Measurements from ENCODE around the gene WNT9B.

The WNT9B gene

GRCh38 chr17:46886310-46886663 lies 34.9 kb downstream of the WNT9B start:
- no peak for TF ChIP-seq CTCF (IDR thresholded peaks at IDR 0.05; ENCODE audit: insufficient read depth, low read depth, low read length, missing control alignments)
- H3K4me3 ChIP-seq (ENCODE audit: low read length): no peak overlapping the region
- no peak for DNase-seq (ENCODE audit: low read depth)

DNA sequence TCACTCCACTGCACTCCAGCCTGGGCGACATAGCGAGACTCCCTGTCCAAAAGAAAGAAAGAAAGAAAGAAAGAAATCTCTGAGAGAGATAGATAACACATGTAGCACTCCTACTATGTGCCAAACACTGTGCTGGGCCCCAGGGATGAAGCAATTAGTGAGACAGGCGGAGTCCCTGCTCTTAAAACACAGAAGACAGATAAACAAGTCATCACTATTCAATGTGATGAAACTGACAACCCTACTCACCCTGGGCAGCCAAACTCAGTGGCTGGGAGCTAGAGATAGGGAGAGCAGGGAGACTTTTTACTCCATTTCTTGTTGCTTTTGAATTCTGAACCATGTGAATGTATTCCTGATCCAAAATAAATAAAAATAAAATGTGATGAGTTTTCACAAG lies 36.3 kb downstream of the WNT9B start:
- no peak for DNase-seq (ENCODE audit: low read depth)
- no peak for TF ChIP-seq CTCF (IDR thresholded peaks at IDR 0.05; ENCODE audit: insufficient read depth, low read depth, low read length, missing control alignments)
- no peak overlapping the region for H3K4me3 ChIP-seq (ENCODE audit: low read length)

- no peak overlapping the region for H3K4me3 ChIP-seq (ENCODE audit: low read length)
- no peak for TF ChIP-seq CTCF (IDR thresholded peaks at IDR 0.05; ENCODE audit: insufficient read depth, low read depth, low read length, missing control alignments)
- no peak for DNase-seq (ENCODE audit: low read depth)
Observed at GRCh38 chr17:46888727-46889126, 37.3 kb downstream of the WNT9B start.

DNA sequence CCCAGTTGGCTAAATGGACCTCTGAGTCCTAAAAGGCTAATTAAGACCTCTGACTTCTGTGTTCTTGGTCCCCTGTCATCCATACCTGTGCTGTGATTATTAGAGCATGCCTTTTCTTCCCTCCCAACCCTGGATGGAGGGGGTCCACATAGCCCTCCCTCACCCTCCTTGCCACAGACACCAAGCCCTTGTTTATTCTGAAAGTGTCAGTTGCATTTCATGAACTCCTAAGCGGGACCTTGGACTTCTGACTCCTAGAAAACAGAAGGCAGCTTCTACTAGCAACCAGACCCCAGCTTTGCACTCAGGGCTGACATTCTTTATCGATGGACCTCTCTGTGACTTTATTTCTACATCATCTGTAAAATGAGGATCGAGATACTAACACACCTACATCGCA lies 38.1 kb downstream of the WNT9B start:
- H3K4me3 ChIP-seq (ENCODE audit: low read length): no peak overlapping the region
- no peak for TF ChIP-seq CTCF (IDR thresholded peaks at IDR 0.05; ENCODE audit: insufficient read depth, low read depth, low read length, missing control alignments)
- DNase-seq (ENCODE audit: low read depth): no peak

DNA sequence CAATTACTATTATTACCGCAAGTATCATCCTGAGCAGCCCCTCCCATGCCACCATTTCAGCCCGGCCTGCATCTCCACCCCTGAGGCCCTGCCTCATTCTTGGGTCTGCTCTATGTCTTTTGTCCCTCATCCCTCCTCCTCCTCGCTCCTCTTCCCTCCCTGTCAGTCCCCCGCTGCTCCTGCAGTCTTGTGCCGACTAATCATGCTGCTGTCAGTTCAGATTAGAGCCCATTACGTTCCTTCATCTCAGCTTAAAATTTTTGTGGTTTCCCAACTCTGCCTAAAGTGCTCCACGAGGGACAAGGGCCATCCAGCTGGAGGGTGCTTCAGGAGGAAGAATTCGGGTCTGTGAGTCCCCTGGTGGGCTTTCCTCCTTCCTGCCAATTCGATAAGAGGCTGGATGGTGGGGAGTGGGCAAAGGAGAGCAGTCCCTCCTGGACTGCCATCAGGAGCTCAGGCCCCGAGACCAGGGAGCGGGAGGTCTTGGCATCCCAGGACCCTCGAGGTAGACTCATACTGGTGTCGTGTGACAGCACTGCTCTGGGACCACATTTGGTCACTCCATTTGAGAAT lies 38.7 kb downstream of the WNT9B start:
- no peak overlapping the region for H3K4me3 ChIP-seq (ENCODE audit: low read length)
- DNase-seq (ENCODE audit: low read depth): no peak
- TF ChIP-seq CTCF (IDR thresholded peaks at IDR 0.05; ENCODE audit: insufficient read depth, low read depth, low read length, missing control alignments): no peak

- no peak for DNase-seq (ENCODE audit: low read depth)
- H3K4me3 ChIP-seq (ENCODE audit: low read length): no peak overlapping the region
- no peak for TF ChIP-seq CTCF (IDR thresholded peaks at IDR 0.05; ENCODE audit: insufficient read depth, low read depth, low read length, missing control alignments)
Observed at GRCh38 chr17:46890638-46891037, 39.3 kb downstream of the WNT9B start.

DNA sequence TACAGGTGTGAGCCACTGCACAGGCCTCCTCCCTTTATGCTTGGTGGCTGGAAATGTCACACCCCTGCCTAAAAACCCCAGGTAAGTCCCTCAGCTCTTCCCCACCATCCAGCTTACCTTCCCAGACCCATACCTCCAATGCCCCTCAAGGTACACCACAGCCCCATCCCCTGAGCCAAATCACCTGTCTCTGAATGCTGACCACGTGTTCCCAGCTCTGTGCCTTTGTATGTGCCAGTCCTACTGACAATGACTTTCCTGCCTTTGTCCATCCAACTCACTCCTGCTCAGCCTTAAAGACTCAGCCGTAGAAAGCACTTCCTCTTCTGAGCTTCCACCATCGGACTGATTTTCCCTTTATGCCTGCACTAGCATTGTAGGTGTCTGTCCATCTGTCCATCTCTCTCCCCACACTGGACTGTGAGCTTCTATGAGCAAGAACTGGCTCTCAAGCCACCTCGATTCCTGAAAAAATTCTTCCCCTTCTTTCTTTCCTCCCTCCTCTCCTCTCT lies 40.9 kb downstream of the WNT9B start:
- TF ChIP-seq CTCF (IDR thresholded peaks at IDR 0.05; ENCODE audit: insufficient read depth, low read depth, low read length, missing control alignments): no peak
- no peak overlapping the region for H3K4me3 ChIP-seq (ENCODE audit: low read length)

More for the DNA sequence above, 40.9 kb downstream of the WNT9B start:
- no peak for DNase-seq (ENCODE audit: low read depth)
